PC-9 (cell line): ENCODE measurements around the gene ATG3.

Experiments used
- CTCF ChIP-seq: fragments of 200-600 bp; sonication (generic); conservative IDR thresholded peaks from 2 replicates; pipeline ENCODE4 v1.6.1; 2017; ENCODE audit warnings: mixed run types, antibody characterized with exemption, mild to moderate bottlenecking, moderate library complexity
- EZH2 ChIP-seq: fragments of 200-600 bp; sonication (generic); IDR thresholded peaks from 2 replicates; pipeline ENCODE4 v1.8.0; 2017; ENCODE audit warnings: antibody characterized with exemption, low read depth

GRCh38 chr3:112557976-112558375, 3.8 kb downstream of the ATG3 start:
- TF ChIP-seq CTCF, result no peak
- TF ChIP-seq EZH2, result no peak
